SJCRH30 (cell line): Measurements from ENCODE around the gene LRCH3. TPM values are rescaled to one million over a fixed set of nuclear protein-coding genes. Genes with fewer than 3 reads are reported as not detected.

Experiments used
- DNase-seq, 2 experiments: peaks; one replicate each; pipeline ENCODE4 v3.0.0-alpha.2; 2015 to 2020
- H3K27ac ChIP-seq: fragments of 250-450 bp; sonication (Bioruptor Pico); 2 replicates; pipeline ENCODE4 v1.5.1; 2020; ENCODE audit warnings: mild to moderate bottlenecking, moderate library complexity
- H3K27me3 ChIP-seq: fragments of 250-450 bp; sonication (Bioruptor Pico); 2 replicates; pipeline ENCODE4 v1.5.1; 2020; ENCODE audit warnings: mild to moderate bottlenecking, moderate library complexity
- H3K36me3 ChIP-seq: fragments of 250-450 bp; sonication (Bioruptor Pico); 2 replicates; pipeline ENCODE4 v1.5.1; 2020; ENCODE audit warnings: mild to moderate bottlenecking, moderate library complexity
- H3K4me1 ChIP-seq: fragments of 250-450 bp; sonication (Bioruptor Pico); 2 replicates; pipeline ENCODE4 v1.5.1; 2020; ENCODE audit warnings: mild to moderate bottlenecking, moderate library complexity
- H3K4me3 ChIP-seq: fragments of 250-450 bp; sonication (Bioruptor Pico); 2 replicates; pipeline ENCODE4 v1.5.1; 2020; ENCODE audit warnings: mild to moderate bottlenecking, moderate library complexity
- H3K9me3 ChIP-seq: fragments of 250-450 bp; sonication (Bioruptor Pico); replicated peaks from 2 replicates; pipeline ENCODE4 v1.5.1; 2020; ENCODE audit warnings: mild to moderate bottlenecking, moderate library complexity
- total RNA-seq: library from RNA; depleted of rRNA; stranded (reverse); fragments of >200 nt; shearing (Covaris generic); gene quantifications from 2 replicates; pipeline ENCODE4 v1.2.3, GENCODE V29; 2014; rRNA removed

The LRCH3 gene
- total RNA-seq, 1 experiment from 2014 or later, result 144 TPM

GRCh38 chr3:197936819-197937384 is 145.8 kb downstream of the LRCH3 start:
- Histone ChIP-seq H3K36me3 (no peaks in the 10 kb centered on the region), H3K27ac (no peak overlapping the region), H3K27me3 (no peaks in the 10 kb centered on the region), H3K4me1 (no peaks in the 10 kb centered on the region), H3K9me3 (no peaks in the 10 kb centered on the region), H3K4me3 (no peak overlapping the region)
- peak in 1 of 2 experiments; percentile 7 for DNase-seq

Other genes with a start within 250 kb of the LRCH3 start
- 27.3 and 34.8 TPM in 2 replicates for gene BDH1, start 235.3 kb upstream of the LRCH3 start, total RNA-seq
- 15.4 and 16.1 TPM in 2 replicates for gene RUBCN, start 54.4 kb upstream of the LRCH3 start, total RNA-seq
- 61.4 and 67.4 TPM in 2 replicates for gene FYTTD1, start 41.4 kb upstream of the LRCH3 start, total RNA-seq
- 1,283 and 1,426 TPM in 2 replicates for gene RPL35A, start 158.9 kb downstream of the LRCH3 start, total RNA-seq
- gene LMLN, start 169.0 kb downstream of the LRCH3 start, total RNA-seq, result 0.73 and 2.3 TPM in 2 replicates